GM21423 (cell line): ENCODE measurements around the gene ZNF683.

Experiments
- ATAC-seq: cut with Tn5 transposase; IDR thresholded peaks from one replicate; pipeline ENCODE4 v1.9.1; 2021; ENCODE audit warnings: mild to moderate bottlenecking, moderate library complexity; ENCODE audit not compliant: unreplicated experiment

ZNF683 gene

DNA sequence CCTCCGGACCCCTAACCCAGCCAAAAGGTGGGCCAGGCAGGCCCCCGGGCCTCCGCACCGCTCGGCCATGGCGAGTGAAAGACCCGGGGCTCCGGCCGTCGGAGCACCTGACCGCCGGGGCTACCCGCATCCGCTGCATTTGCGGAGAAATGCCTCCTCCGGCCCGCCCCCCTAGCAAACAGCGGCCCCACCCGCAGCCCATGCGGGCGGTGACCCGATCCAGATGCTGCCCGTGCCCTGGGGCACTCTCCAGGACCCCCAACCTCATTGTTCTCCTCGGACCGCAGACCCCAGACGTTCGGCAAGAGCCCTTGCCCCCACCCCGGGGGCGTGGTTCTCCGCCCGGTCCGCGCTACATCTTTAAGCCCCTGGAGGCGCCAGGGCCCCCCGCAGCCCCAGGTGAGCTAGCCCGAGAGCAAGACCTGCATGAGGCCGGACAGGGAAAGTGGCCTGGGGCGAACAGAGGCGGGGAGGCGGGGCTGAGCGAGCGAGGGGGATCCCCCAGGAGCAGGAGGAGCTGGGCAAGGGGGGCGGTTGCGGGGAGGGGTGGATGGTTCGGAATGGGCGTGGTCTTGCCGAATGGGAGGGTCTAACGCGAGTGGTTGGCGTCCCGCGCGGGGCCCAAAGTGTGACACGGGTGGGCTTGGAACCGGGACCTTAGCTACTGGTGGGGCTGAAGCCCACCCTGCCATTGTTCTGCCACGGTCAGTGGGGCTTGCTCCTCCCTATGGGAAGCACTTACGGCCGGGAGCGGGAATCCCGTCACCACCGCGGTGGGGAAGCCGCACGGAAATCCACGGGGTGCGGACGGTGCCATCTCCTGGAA is 12.4 kb downstream of the ZNF683 start:
- no peak for ATAC-seq

DNA sequence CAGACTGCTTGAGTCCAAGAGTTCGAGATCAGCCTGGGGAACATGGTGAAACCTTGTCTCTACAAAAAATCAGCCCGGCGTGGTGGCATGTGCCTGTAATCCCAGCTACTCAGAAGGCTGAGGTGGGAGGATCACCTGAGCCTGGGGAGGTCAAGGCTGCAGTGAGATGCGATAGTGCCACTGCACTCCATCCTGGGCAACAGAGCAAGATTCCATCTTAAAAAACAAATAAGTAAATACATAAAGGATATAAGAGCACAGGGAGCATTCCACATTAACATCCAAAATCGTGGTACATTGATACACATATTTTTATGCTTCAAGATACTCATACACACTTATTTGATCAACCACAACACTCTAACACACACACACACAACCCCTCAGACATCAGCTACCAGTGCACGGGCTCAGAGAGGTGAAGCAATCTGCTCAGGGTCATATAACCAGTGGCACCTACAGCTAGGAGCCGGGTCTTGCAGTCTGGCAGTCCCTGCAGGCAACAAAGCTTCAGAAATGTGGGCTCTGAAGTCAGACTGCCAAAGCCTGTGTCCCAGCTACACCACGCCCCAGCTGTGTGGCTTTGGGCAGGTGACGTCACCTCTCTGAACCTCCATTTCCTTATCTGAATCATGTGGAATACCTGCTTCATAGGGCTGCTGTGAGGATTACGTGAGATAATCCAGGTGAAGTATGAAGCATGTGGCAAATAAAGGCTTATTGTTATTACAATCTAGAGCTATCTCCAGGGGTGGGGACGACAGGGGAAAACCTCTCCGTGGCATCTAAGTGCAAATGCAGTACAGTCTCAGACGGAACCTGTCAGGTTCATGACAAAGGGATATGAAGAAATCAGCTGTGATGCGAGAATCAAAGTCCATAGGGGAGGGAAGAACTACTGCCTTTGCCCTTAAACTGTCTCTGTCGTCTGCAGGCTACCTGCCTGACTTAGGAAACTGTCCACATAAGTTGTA is 13.9 kb downstream of the ZNF683 start:
- no peak for ATAC-seq

DNA sequence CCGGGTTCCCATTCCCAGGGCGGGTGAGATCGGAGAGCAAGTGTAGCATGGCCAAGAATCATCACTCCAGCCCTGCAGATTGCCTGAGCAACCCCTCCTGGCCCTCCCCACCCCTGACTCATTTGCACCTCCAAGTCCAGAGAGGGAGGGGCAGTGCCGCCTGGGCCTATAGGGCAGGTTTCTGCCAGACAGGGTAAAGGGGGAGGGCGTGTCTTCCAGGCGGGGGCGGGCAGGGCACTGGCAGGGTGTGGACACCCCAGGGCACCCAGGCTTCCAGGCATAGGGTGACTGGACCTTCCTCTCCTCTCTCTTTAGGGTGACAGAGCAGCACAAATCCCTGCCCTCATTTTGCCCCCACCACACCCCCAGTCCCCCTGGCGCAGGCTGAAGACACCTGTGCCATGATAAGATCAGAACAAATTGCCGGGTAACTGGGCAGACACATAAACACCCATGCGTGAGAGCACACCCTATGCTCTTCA is 15.4 kb downstream of the ZNF683 start:
- ATAC-seq = no peak

DNA sequence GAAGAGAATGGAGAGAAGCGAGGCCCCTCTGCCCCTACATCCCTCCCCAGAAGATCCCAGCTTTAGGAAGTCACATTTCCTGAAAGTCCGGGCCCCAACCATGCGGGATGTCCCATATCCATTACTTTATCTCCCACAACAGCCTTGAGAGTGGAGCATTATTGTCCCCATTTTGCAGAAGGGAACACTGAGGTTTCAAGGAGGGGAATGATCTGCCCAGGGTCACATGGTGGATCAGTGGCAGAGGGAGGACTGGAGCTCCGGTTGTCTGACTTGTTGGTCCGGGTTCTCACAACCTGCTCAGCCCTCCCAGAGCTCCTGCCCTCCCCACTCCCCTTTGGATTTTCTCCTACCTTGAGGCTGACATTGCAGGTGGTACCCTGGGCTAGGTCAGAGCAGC is 16.4 kb downstream of the ZNF683 start:
- no peak for ATAC-seq

DNA sequence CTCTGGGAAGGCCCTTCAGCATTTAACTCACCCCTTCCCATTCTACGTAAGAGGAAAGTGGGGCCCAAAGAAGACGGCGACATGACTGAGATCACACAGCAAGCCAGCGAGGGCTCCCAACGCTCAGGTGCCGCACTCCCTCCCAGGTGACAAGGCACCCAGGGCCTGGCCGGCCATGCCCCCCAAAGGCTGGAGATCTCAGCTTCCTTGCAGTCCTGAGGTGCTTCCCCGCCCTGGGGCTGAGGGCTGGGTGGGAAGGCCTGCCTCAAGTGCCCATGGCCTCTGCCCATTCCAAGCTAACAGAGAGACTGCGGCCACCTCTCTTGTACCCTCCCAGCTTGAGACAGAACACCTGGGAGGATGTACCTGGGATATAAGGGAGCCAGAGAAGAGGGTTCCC is 17.6 kb downstream of the ZNF683 start:
- no peak for ATAC-seq

DNA sequence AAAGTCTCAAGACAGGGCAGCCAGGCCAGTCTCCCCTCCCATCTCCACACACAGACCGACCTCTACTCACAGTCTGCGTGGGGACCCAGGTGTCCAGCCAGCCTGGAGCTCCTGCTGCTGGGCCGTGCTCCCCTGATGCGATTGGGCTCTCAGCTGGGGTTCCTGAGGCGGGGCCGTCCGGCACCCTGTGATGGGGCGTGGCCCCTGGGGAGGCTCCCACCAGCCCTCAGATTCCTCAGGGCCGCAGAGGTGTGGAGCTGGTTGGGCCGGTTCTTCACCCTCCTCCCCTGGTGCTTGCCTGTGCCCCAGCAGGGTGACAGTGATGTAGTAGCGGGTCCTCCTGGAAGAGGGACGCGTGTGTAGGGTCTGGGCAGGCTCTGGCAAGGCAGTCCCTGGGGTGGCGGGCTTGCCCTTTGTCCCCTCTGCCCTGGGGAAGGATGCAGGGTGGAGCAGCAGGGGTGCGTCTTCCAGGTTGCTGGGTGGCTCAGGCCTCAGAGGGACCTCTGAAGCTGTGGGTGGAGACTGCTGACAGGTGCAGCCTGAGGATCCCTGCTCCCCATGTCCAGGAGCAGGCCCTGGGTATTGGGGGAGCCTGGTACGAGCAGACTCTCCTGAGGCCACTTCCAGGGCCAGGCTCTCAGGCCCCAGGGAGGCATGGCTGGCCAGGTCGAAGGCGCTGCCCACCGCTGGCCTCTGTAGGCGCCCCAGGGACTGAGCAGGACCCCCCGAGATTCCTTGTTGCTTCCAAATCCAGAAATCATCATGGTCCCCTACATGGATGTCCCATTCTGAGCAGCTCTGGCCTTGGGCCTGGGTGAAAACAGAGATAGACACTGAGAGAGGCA is 18.4 kb downstream of the ZNF683 start, which contains the start of gene CRYBG2:
TSS of gene CRYBG2 (minus strand) at position 155 of the 845 bp plus-strand sequence. CDS start 7,473 bp downstream, outside the sequence.
- ATAC-seq = no peak

DNA sequence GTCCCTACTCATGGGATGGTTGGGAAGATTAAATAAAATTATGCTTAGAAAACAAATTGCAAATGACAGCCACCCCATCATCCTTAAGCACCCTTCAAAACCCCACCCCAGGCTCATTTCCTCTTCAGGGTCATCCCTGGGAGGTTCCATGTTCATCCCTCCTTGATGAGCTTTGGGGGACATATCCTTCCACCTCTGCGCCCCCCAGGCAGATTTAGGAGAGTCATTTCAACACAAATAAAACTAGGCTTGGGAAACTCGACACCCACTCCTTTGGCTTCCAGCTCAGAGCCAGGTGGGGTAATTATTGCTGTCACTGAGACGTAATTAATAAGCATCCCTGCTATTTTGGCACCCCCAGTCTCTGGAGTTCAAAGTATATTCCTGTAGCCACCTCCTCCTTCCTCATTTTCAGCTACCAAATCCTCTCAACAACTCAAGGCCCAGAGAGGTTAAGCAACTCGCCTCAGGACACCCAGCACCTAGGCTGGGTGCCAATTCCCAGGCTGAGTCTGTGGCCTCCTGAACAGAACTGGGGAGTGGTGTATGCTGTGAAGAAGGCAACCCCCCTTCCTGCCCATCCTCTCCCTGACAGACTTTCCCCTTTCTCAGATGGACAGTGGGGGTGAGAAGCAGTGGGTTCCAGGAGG is 19.2 kb downstream of the ZNF683 start:
- no peak for ATAC-seq

DNA sequence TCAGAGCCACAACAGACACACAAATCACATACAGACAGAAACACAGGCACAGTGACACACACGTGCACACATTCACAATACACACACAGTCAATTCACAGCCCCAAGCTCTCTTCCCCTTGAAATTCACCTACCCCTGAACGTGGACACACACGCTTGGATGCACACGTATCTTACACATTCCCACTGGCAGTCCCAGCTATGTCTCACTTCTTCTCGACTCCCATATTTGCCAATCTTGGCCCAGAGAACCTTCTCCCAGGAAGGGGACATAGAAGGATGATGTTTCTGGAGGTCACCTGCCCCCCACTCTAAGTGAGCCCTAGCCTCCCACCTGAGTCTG is 20.2 kb downstream of the ZNF683 start:
- no peak for ATAC-seq

DNA sequence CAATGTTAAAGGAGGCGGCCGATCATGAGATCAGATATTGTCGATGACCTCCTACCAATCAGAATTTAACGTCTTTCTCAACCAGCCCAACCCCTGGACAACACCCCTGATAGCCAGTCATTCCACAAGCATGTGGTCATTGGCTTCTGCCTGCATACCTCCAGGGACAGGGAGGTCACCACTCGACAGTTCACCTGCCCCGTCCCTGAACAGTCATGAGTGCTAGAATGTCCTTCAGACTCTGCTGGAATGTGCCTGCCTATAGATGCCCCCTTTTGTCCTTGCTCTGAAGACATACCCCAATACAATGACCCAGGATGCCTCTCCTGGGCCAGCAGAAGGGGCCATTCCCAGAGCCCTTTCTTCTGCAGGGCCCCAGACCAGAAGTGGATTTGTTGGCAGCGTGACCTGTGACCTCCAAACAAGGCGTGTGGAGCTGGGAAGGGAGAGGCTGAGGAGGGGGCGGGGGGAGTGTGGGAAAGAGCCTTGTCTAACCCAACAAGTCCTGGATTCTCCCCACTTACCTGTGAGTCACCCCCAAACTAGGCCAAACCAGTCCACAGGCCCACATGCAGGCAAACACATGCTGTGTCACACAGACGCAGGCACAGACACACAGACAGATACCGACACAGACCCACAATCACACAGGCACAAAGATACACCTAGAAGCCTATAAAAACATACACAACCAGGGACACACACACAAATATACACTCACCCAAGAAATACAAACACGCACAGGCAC is 20.8 kb downstream of the ZNF683 start:
- no peak for ATAC-seq

DNA sequence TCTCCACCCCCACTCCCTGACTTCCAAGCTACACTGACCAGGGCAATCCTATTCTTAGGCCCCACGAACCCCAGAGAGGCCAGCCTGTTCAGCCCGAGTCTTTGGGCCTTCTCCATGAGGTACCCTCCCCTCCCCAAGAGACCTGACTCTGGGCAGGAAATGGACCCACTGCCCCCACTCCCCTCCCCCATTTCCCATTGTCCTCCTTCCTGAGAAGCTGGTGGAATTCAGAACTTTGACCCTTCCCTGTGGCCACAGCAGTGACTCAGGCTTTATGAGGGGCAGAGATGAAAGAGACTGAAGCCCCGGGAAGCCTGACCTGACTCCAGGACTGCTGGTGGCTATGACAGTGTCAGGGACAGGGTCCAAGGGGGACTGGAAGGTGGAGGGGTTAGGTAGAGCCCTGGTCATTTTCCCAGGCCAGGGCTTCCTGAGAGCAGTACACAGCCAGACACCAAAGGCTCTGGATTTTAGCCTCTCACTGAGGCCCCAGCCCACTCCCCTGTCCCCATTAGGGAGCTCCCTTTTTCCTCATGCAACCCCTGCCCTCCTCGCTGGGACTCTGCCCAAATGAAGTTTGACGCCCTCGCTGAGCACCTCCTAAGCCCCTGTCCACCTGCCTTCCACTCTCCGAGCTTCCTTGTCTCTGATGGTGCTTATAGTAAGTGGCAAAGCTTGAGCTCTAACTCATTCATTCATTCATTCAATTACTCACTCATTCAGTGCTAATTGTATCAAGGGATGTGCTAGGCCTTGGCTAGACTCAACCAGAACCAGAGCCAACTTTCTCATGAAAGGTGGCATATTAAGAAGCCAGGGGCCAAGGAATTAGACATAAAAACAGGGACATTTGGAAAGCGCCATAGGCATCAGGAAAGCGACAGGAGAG is 21.6 kb downstream of the ZNF683 start:
- ATAC-seq = no peak

DNA sequence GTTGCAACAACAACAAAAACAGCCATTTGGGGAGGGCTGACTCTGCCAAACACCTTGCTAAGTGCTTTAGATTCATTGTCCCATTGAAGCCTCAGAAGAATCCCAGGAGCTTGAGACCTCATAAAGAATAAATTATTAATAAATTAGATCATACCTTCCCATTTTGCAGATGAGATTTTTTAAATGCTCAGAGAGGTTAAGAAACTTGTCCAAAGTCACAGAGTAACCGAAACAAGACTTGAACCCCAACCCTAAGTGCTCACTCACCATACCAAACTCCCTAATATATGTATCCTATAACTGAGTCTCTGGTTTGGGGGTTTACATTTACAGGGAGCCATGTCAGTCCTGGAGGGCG is 22.2 kb downstream of the ZNF683 start:
- ATAC-seq = no peak

DNA sequence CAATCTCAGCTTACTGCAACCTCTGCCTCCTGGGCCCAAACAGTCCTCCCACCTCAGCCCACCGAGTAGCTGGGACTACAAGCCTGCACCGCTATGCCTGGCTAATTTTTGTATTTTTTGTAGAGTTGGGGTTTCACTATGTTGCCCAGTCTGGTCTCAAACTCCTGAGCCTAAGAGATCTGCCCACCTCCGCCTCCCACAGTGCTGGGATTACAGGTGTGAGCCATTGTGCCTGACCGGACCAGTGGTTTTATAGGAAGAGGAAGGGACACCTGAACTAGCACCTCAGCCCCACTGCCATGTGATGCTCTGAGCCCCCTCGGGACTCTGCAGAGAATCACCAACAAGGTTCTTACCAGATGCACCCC is 22.7 kb downstream of the ZNF683 start:
- no peak for ATAC-seq

DNA sequence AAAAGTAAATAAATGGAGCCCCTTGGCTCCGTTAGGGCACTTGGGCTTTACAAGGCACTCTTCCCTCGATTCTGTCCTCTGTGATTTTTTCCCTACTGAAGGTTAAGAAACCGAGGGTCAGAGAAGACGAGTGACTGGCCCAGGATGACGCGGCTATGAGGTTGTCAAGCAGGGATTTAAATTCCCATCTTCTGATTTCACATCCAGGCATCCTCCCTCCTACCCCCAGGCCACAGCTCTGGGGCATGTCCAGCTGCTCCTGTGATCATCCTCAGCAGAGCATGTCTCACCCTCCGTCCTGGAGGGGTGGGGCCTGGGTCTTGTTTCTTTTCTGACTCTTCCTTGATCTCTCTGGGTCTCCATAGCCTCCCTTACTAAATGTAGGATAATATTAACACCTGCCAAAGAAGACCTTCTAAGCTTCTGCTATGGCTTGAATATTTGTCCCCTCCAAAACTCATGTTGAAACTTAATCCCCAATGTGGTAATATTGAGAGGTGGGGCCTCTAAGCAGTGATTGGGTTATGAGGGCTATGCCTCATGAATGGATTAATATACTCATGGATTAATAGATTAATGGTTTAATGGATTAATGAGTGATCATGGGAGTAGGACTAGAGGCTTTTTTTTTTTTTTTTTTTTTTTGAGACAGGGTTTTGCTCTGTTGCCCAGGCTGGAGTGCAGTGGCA is 23.2 kb downstream of the ZNF683 start:
- no peak for ATAC-seq

DNA sequence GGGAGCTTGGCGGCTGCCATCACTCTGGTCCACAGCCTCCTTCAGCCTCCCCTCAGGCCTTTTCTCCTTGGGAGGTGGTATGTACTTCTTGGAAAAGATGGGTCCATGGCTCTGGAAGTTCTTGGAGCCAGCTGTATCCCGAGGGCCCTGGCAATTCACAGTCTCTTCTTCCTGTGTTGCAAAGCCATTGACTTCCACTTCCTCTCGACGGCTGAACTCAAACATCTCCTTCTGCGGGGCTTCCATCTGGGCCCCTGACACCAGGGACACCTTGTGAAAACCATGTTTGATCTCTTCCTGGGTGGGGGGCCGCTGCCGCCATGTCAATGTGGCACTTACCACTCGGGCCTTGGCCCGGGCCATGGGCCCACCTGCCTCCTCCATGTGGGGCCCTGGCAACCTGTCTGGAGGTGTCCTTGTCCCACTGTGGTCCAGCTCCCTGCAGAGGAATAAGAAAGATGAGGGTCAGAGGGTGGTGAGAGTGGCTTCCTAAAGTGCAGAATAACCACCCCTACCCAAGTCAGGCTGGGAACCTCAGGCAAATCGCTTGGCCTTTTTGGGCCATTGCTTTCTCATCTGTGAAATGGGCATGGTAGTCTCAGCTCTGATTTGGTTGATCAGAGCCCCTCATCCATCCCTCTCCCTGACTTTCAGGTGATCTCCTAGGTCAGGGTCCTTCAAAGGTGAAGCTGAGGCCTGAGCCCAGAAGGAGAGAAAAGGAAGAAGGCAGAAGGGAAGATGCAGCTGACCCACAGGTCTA is 26.1 kb downstream of the ZNF683 start:
- ATAC-seq = no peak

DNA sequence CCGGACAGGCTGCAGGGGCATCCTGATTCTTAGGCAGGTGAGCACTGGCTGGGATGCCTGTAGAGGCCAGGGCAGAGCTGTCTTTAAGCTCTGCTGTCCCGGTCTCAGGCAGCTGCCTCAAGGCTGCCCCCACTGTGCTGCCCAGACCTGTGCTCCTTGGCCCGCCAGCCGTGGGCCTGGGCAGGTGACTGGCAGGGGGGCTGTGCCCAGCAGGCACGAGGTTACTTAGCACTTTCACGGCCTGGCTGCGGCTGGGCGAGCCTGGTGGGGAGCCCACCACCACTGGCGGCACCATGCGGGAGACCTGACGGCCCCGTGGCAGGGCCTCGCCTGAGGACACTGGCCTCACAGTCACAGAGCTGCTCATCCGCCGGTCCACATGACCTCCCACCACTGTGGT is 26.8 kb downstream of the ZNF683 start:
- no peak for ATAC-seq

DNA sequence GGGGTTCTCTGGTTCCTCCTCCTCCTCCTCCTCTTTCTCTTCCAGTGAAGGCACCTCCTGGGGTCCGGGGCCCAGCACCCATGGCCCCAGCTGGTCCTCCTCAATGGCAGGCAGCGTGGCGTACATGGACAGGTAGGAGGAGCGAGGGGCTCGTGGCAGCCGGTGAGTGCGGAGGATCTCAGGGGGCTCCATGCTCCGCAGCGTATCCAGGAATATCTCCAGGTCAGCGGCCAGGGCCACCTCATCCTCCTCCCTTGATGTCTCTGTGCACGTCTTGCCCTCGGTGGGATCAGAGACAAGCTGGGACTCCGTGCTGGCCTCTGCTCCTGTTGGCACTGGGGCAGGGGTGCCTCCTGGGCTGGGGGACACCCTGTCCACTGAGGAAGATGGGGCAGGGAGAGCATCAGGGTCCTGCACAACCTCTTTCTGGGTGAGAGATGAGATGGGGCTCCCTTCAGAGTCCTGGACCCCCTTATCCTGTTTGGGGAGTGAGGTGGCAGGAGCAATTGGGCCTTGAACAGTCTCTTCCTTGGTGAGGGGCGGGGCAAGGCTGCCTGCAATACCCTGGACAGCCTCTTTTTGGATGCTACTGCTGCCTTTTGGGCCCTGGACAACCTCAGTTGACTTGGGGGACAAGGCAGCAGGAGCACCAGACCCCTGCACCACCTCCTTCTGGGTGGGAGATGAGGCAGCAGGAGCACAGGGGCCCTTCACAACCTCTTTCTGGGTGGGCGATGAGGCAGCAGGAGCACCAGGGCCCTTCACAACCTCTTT is 28.2 kb downstream of the ZNF683 start:
- ATAC-seq = no peak

DNA sequence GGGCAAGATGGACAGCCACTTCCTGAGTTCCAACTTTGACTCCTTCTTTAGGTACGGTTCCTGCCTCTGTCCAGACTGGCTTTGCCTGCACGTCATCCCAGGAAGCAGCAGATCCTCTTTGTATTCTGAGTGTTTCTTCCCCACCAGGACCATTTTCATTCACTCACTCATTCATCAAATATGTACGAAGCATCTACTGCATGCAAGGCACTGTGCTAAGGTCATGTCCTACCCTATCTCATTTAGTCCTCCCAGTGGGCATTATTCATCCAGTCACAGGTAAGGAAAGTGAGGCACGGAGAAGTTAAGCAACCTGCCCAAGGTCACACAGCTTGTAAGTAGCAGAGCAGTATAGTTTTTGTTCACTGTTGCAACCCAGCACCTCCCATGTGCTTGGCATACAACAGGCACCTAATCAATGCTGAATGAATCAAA is 32.5 kb downstream of the ZNF683 start:
- ATAC-seq = no peak
